Loucy (cell line): ENCODE results near the gene SEMA5A.

Experiments
- H2AFZ ChIP-seq: fragments of 200-600 bp; sonication (generic); 2 replicates; pipeline ENCODE4 v1.6.0; 2016; ENCODE audit warnings: antibody characterized with exemption, mild to moderate bottlenecking, low read length, moderate library complexity
- H3F3A ChIP-seq: fragments of 200-600 bp; 2 replicates; pipeline ENCODE4 v1.6.0; 2016; ENCODE audit warnings: antibody characterized with exemption, low read depth, mild to moderate bottlenecking
- H3K27me3 ChIP-seq: fragments of 200-600 bp; sonication (generic); 2 replicates; pipeline ENCODE4 v1.6.1; 2014; ENCODE audit warnings: low read length, mild to moderate bottlenecking; ENCODE audit not compliant: insufficient read depth, poor library complexity, severe bottlenecking
- H3K36me3 ChIP-seq: fragments of 200-600 bp; sonication (generic); 2 replicates; pipeline ENCODE4 v1.6.1; 2016; ENCODE audit warnings: low read length; ENCODE audit not compliant: insufficient read depth
- H3K4me1 ChIP-seq: fragments of 200-600 bp; sonication (generic); 2 replicates; pipeline ENCODE4 v1.5.1; 2014; ENCODE audit warnings: low read length, mild to moderate bottlenecking; ENCODE audit not compliant: insufficient read depth, poor library complexity, severe bottlenecking
- H3K4me2 ChIP-seq: fragments of 200-600 bp; sonication (generic); 2 replicates; pipeline ENCODE4 v1.6.0; 2014; ENCODE audit warnings: antibody characterized with exemption, low read length, low read depth, mild to moderate bottlenecking; ENCODE audit not compliant: poor library complexity, severe bottlenecking
- H3K4me3 ChIP-seq: fragments of 200-600 bp; sonication (generic); 2 replicates; pipeline ENCODE4 v1.5.1; 2014; ENCODE audit warnings: low read length, mild to moderate bottlenecking, mixed read lengths; ENCODE audit not compliant: poor library complexity, severe bottlenecking
- H3K79me2 ChIP-seq: fragments of 200-600 bp; sonication (generic); 2 replicates; pipeline ENCODE4 v1.6.1; 2014; ENCODE audit warnings: low read length; ENCODE audit not compliant: insufficient read depth
- H3K9ac ChIP-seq: fragments of 200-600 bp; sonication (generic); 2 replicates; pipeline ENCODE4 v1.6.0; 2014; ENCODE audit warnings: mild to moderate bottlenecking, low read depth, low read length, moderate library complexity; ENCODE audit not compliant: poor library complexity, severe bottlenecking
- H3K9me2 ChIP-seq: fragments of 200-600 bp; sonication (generic); replicated peaks from 2 replicates; pipeline ENCODE4 v1.6.1; 2016; ENCODE audit warnings: low read depth, low read length, mixed read lengths
- H3K9me3 ChIP-seq: fragments of 200-600 bp; sonication (generic); 2 replicates; pipeline ENCODE4 v1.6.1; 2014; ENCODE audit warnings: mild to moderate bottlenecking, antibody characterized with exemption, low read length, low read depth; ENCODE audit not compliant: insufficient read depth
- H4K20me1 ChIP-seq: fragments of 200-600 bp; sonication (generic); 2 replicates; pipeline ENCODE4 v1.6.0; 2014; ENCODE audit warnings: antibody characterized with exemption, low read length, mild to moderate bottlenecking; ENCODE audit not compliant: insufficient read depth, poor library complexity, severe bottlenecking
- EZH2phosphoT487 ChIP-seq: fragments of 200-600 bp; IDR thresholded peaks from 2 replicates; pipeline ENCODE4 v1.6.1; 2018; ENCODE audit warnings: antibody characterized with exemption, mild to moderate bottlenecking, moderate library complexity, borderline replicate concordance
- TF ChIP-seq, protein P1 (sequence below): fragments of 200-600 bp; sonication (generic); conservative IDR thresholded peaks from 2 replicates; pipeline ENCODE4 v1.5.1; 2014; ENCODE audit warnings: mild to moderate bottlenecking, antibody characterized with exemption, low read length

Gene SEMA5A

DNA sequence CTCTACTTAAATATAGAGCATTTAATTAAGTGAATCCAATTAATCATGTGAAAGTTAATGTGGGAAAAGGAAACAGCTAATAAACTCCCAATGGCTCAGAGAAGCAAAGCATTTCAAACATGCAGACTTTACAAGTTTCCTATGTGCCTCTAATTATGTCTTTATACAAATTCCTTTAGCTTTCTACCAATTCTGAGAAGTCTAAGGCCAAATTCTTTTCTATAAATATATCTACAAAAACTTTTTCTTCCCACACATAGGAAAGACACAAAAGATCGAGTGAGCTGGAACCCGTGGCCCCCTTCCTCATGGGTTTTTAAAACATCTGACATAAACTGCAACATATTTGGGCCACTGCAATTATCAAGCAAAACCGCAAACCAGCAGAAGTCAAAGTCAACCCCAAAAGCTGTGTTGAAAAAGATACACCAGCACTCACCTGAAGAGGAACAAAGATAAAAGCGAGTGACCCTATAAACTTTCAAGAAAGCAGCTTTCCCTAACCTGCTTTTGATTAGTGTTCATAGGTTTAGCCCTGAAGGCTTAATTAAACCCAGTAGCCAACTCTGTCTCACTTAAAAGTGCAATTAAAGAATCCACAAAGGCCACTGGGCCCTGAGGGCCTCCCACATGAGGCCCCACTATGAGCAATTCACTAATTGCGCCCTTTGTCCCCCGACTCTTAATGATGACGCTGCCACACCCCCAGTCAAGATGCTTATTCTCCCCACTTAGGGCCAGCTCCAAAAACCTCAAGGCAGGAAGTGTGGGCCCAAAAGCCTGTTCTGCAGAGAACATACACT lies 12.1 kb downstream of the SEMA5A start:
- H4K20me1 ChIP-seq: no peaks in the 10 kb centered on the region

DNA sequence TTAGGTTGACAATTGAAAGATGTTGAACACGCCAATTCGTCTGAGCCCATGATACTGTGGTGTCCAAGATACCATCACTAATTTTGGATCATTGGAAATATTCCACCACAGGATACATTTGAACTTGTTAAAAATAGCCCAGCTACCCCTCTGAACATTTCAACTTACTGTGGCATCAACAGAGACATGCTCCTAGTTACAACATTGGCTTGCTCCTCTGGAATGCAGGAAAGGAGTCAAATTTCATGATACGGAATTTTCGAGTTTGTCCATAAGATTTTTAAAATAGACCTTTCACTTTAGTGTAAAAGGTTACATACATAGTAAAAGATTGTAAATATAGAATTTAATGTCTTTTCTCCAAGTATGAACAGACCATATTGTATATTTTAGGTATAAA lies 12.8 kb downstream of the SEMA5A start:
- H3K4me1 ChIP-seq: peaks cover 10% of the 10 kb centered on the region
- H3K27me3 ChIP-seq: no peaks in the 10 kb centered on the region
- H3K4me2 ChIP-seq: no peak overlapping the region
- H3K9ac ChIP-seq: no peak overlapping the region
- no peaks in the 10 kb centered on the region for H3K36me3 ChIP-seq
- no peaks in the 10 kb centered on the region for H4K20me1 ChIP-seq
- no peak overlapping the region for H3K4me3 ChIP-seq
- no peaks in the 10 kb centered on the region for H3K9me3 ChIP-seq
- no peaks in the 10 kb centered on the region for H3K79me2 ChIP-seq
- no peaks in the 10 kb centered on the region for H3K9me2 ChIP-seq
- H2AFZ ChIP-seq: no peak overlapping the region
- TF ChIP-seq, protein P1, sequence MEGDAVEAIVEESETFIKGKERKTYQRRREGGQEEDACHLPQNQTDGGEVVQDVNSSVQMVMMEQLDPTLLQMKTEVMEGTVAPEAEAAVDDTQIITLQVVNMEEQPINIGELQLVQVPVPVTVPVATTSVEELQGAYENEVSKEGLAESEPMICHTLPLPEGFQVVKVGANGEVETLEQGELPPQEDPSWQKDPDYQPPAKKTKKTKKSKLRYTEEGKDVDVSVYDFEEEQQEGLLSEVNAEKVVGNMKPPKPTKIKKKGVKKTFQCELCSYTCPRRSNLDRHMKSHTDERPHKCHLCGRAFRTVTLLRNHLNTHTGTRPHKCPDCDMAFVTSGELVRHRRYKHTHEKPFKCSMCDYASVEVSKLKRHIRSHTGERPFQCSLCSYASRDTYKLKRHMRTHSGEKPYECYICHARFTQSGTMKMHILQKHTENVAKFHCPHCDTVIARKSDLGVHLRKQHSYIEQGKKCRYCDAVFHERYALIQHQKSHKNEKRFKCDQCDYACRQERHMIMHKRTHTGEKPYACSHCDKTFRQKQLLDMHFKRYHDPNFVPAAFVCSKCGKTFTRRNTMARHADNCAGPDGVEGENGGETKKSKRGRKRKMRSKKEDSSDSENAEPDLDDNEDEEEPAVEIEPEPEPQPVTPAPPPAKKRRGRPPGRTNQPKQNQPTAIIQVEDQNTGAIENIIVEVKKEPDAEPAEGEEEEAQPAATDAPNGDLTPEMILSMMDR: no peak
- no peak for TF ChIP-seq EZH2phosphoT487
- H3F3A ChIP-seq: no peaks in the 10 kb centered on the region

More for the DNA sequence above, 12.1 kb downstream of the SEMA5A start:
- Histone ChIP-seq H3K9ac (no peak overlapping the region), H3K9me3 (no peaks in the 10 kb centered on the region), H3F3A (no peaks in the 10 kb centered on the region), H3K4me2 (no peak overlapping the region), H2AFZ (no peak overlapping the region), H3K4me3 (no peak overlapping the region), H3K9me2 (no peaks in the 10 kb centered on the region), H3K27me3 (no peaks in the 10 kb centered on the region), H3K79me2 (no peaks in the 10 kb centered on the region), H3K36me3 (no peaks in the 10 kb centered on the region), H3K4me1 (peaks cover 10% of the 10 kb centered on the region)
- TF ChIP-seq EZH2phosphoT487: no peak
- TF ChIP-seq, protein P1: no peak

DNA sequence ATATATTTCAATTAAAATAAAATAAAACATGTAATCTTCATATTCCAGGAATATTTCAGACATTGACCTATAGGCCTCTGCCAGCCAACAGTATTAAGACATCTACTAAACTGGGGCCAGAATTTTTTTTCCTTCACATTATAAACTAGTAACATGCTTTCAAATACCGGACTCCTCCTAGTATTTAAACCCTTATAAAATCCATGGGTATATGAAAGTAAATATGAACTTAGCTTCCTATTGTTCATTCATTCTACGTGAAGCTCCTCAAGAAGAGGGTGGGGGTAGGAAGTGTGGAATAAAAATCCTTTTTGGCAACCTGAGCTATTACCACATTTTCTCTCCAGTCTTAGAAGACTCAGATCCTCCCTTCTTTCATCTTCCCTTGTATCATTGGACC lies 16.4 kb downstream of the SEMA5A start:
- Histone ChIP-seq H3K9ac (no peak overlapping the region), H3K9me3 (no peaks in the 10 kb centered on the region), H3K36me3 (no peaks in the 10 kb centered on the region), H3K4me1 (no peaks in the 10 kb centered on the region), H3K4me3 (no peak overlapping the region), H3K27me3 (no peaks in the 10 kb centered on the region), H3F3A (no peaks in the 10 kb centered on the region), H3K9me2 (no peaks in the 10 kb centered on the region), H4K20me1 (no peaks in the 10 kb centered on the region), H2AFZ (no peak overlapping the region), H3K4me2 (no peak overlapping the region), H3K79me2 (no peaks in the 10 kb centered on the region)
- no peak for TF ChIP-seq EZH2phosphoT487
- TF ChIP-seq, protein P1: no peak
